ENCODE measurements around the gene DISC1.

DNA sequence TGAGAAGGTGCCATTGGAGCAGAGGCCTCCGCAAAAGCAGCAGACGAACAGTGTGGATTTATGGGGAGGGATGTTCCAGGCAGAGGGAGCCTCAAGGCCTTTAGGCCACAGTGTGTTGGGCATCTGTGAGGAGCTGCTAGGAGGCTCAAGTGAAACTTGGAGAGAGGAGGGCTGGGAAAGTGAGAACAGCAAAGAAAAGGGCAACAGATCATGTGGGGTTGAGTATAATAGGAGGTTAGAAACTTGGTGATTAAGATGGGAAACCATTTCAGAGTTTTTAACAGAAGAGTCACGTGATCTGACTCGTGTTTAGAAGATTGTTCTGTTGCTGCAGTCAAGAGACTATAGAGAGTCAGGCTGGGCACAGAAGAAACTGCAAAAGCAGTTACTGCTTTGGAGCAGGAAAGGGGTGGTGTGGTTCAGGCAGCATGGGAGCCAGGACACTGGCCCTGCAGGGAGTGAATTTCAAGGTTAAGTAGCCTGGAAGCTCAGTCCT lies 277.0 kb downstream of the DISC1 start:
- TF ChIP-seq CTCF (IDR thresholded peaks at IDR 0.05; ENCODE audit: insufficient read depth, low read length, poor library complexity, severe bottlenecking) = no peak
- no peak for TF ChIP-seq EZH2phosphoT487 (conservative IDR thresholded peaks at IDR 0.05; ENCODE audit: low read length)
